CD4-positive, alpha-beta T cell (primary cell): ENCODE results near the gene TBXT. TPM values are rescaled to one million over a fixed set of nuclear protein-coding genes. Genes with fewer than 3 reads are reported as not detected.
"Not testable (repeated sequence)": the region's sequence is repeated elsewhere in the genome, so short reads cannot be mapped to it uniquely, and the experiment has no call there.

Experiments
- ATAC-seq: fragments of 200-7000 bp; cut with Tn5 transposase; one replicate; pipeline ENCODE4 v1.10.0; 2022; ENCODE audit warnings: mild to moderate bottlenecking; ENCODE audit not compliant: poor library complexity
- CTCF ChIA-PET: fragments of 350-600 bp; sonication (Branson Sonifier 250); formaldehyde crosslinking; loops from one replicate; lab custom pipeline; 2021; ENCODE audit warnings: antibody characterized with exemption, inconsistent platforms; lab: Charles Lee
- POLR2A ChIA-PET: fragments of 350-600 bp; sonication (Branson Sonifier 250); formaldehyde crosslinking; loops from one replicate; lab custom pipeline; 2021; ENCODE audit warnings: antibody characterized with exemption, inconsistent platforms; lab: Charles Lee
- DNase-seq, 14 experiments: peaks; one replicate each; pipeline ENCODE4 v3.0.0-alpha.2; 2013 to 2020; ENCODE audit warnings: mixed read lengths in 2 of 14
- H3K27ac ChIP-seq, 2 donors: one replicate each; pipeline versions ENCODE4 v1.5.1 to v1.7.0; 2013; ENCODE audit warnings: low read length in 2 of 2, low read depth in 1 of 2, mild to moderate bottlenecking in 1 of 2
- H3K27me3 ChIP-seq, 2 experiments: 1 replicate in 1 of 2; 2 replicates in 1 of 2; pipeline versions ENCODE4 v1.6.1 to v1.7.0; 2013; ENCODE audit warnings: low read length in 2 of 2, control low read depth in 1 of 2, mild to moderate bottlenecking in 1 of 2, moderate library complexity in 1 of 2; ENCODE audit not compliant: insufficient read depth in 2 of 2, control insufficient read depth in 1 of 2
- H3K36me3 ChIP-seq: one replicate; pipeline ENCODE4 v1.6.1; 2013; ENCODE audit warnings: low read length, control low read depth; ENCODE audit not compliant: insufficient read depth
- H3K4me1 ChIP-seq: one replicate; pipeline ENCODE4 v1.6.1; 2013; ENCODE audit warnings: low read length, control low read depth; ENCODE audit not compliant: insufficient read depth
- H3K4me3 ChIP-seq: one replicate; pipeline ENCODE4 v1.5.1; 2013; ENCODE audit warnings: mild to moderate bottlenecking, low read length, moderate library complexity
- H3K9me3 ChIP-seq, 2 experiments: 1 replicate in 1 of 2; 2 replicates in 1 of 2; pipeline versions ENCODE4 v1.6.1 to v1.7.0; 2013; ENCODE audit warnings: low read length in 2 of 2, mild to moderate bottlenecking in 2 of 2, control low read depth in 1 of 2, moderate library complexity in 1 of 2; ENCODE audit not compliant: control insufficient read depth in 1 of 2, insufficient read depth in 1 of 2
- H3K27ac Mint-ChIP-seq: one replicate; pipeline ENCODE4 v1.8.0; 2020; ENCODE audit warnings: mixed read lengths
- H3K27me3 Mint-ChIP-seq: one replicate; pipeline ENCODE4 v1.8.0; 2021; ENCODE audit warnings: mixed read lengths
- H3K36me3 Mint-ChIP-seq: one replicate; pipeline ENCODE4 v1.8.0; 2021; ENCODE audit warnings: low read depth, mixed read lengths
- H3K4me1 Mint-ChIP-seq: one replicate; pipeline ENCODE4 v1.8.0; 2021; ENCODE audit warnings: low read depth, mixed read lengths
- H3K4me3 Mint-ChIP-seq: one replicate; pipeline ENCODE4 v1.8.0; 2020; ENCODE audit warnings: mild to moderate bottlenecking, mixed read lengths
- H3K9me3 Mint-ChIP-seq: one replicate; pipeline ENCODE4 v1.8.0; 2020; ENCODE audit warnings: mixed read lengths
- CTCF ChIP-seq: fragments of 200-600 bp; IDR thresholded peaks from one replicate; pipeline ENCODE4 v1.8.0; 2022; ENCODE audit warnings: antibody characterized with exemption, mild to moderate bottlenecking
- intact Hi-C, 2 experiments: fragments of 100-400 bp; cut with DNase I in 1 of 2; cut with micrococcal nuclease in 1 of 2; formaldehyde crosslinking; loops; one replicate each; pipeline versions ENCODE4 v1.15.1 to v1.9.0; 2023 to 2025; cut with DNase I, micrococcal nuclease
- total RNA-seq, 174 experiments: library from RNA in 2 of 174; stranded (reverse) in 2 of 174; gene quantifications; one replicate each; pipeline ENCODE4 v1.2.3 and lab custom pipeline; 2021 to 2026

TBXT gene
- total RNA-seq, 2 experiments from 2014 or later, result not detected

- Mint-ChIP-seq H3K27me3 (no peaks in the 10 kb centered on the region), H3K4me1 (no peaks in the 10 kb centered on the region), H3K36me3 (no peaks in the 10 kb centered on the region), H3K27ac (no peak overlapping the region), H3K4me3 (no peak overlapping the region), H3K9me3 (no peaks in the 10 kb centered on the region)
- DNase-seq (no peak), ATAC-seq (no peak)
- CTCF ChIA-PET, result no interaction called here
- Histone ChIP-seq H3K4me1 (peaks cover 11% of the 10 kb centered on the region), H3K4me3 (no peak overlapping the region), H3K27ac (no peak overlapping the region), H3K9me3 (no peaks in the 10 kb centered on the region), H3K36me3 (no peaks in the 10 kb centered on the region), H3K27me3 (peaks cover 19% of the 10 kb centered on the region in 2 experiments)
- intact Hi-C loops, result no loop called here
- TF ChIP-seq CTCF, result no peak
- POLR2A ChIA-PET, result no interaction called here
Observed at GRCh38 chr6:166176106-166176505, 8.5 kb upstream of the TBXT start.

GRCh38 chr6:166175093-166175492, 7.4 kb upstream of the TBXT start:
- H3K27ac ChIP-seq, H3K27ac Mint-ChIP-seq, H3K9me3 ChIP-seq, intact Hi-C loops, H3K36me3 ChIP-seq, DNase-seq, H3K4me3 ChIP-seq, ATAC-seq, H3K4me3 Mint-ChIP-seq, H3K4me1 Mint-ChIP-seq, H3K36me3 Mint-ChIP-seq, H3K27me3 Mint-ChIP-seq, POLR2A ChIA-PET, CTCF ChIA-PET, H3K9me3 Mint-ChIP-seq: not testable (repeated sequence)
- H3K4me1 ChIP-seq, result peaks cover 11% of the 10 kb centered on the region
- peaks cover 24 to 29% of the 10 kb centered on the region in 2 experiments for H3K27me3 ChIP-seq

GRCh38 chr6:166174031-166174430, 6.4 kb upstream of the TBXT start:
- ChIA-PET POLR2A (no interaction called here), CTCF (no interaction called here)
- H3K27ac Mint-ChIP-seq, result no peak overlapping the region

More at GRCh38 chr6:166174031-166174430, 6.4 kb upstream of the TBXT start:
- no peak overlapping the region for H3K4me3 Mint-ChIP-seq
- H3K4me1 Mint-ChIP-seq, result no peaks in the 10 kb centered on the region
- no peaks in the 10 kb centered on the region for H3K27me3 Mint-ChIP-seq
- Histone ChIP-seq H3K27ac (no peak overlapping the region), H3K27me3 (peaks cover 33 to 40% of the 10 kb centered on the region in 2 experiments), H3K9me3 (peaks cover 0 to 6% of the 10 kb centered on the region in 2 experiments), H3K36me3 (no peaks in the 10 kb centered on the region), H3K4me3 (no peak overlapping the region), H3K4me1 (peaks cover 13% of the 10 kb centered on the region)
- H3K36me3 Mint-ChIP-seq, result no peaks in the 10 kb centered on the region
- intact Hi-C loops, result no loop called here
- no peak for ATAC-seq
- TF ChIP-seq CTCF, result no peak
- no peaks in the 10 kb centered on the region for H3K9me3 Mint-ChIP-seq
- no peak for DNase-seq
